ENCODE results near the gene CDC6.

The CDC6 gene

DNA sequence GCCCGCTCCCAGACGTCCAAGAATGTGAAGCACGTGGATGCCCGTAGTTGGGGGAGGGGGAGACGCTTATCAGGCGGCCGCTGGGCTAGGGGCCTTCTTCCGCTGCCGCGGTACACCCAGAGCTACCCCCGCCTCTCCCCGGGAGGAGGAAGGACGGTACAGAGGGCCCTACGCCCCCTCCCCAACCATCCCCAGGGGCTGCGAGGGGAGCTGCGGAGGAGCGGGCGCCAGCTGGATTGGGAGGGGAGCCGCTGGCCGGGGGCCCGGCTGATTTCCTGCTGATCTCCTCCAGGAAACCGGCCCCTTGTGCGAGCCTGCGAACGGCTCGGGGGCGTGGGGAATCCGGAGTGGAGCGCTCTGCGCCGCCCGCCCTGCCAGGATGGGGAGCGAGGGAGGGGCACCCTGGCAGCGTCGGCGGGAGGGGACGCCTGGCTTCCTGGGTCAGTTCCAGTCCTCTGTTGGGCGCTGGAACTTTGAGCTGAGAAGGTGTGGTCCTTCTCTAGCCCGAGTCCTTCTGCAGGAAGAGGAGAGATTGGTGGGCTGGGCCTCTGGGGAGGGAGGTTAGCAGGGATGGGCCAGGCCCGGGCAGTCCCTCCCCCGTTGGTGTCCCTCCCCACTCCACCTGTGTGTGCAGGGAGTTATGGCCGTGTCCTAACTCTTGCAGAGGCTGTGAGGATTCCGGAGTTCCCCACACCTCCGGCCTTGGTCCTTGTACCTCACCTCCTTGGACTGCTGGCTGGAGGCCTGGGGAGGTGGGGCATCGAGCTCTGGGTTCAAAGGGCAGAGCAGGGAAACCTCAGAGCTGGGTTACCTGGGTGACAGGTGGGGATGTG is 57.7 kb downstream of the CDC6 start:
- peak; percentile 76 for DNase-seq (ENCODE audit: low spot score)
- peak overlapping the region; percentile 96 for H3K27ac ChIP-seq
- POLR2A ChIA-PET (ENCODE audit: low non-redundant PET): no interaction called here
- TF ChIP-seq, protein P1, sequence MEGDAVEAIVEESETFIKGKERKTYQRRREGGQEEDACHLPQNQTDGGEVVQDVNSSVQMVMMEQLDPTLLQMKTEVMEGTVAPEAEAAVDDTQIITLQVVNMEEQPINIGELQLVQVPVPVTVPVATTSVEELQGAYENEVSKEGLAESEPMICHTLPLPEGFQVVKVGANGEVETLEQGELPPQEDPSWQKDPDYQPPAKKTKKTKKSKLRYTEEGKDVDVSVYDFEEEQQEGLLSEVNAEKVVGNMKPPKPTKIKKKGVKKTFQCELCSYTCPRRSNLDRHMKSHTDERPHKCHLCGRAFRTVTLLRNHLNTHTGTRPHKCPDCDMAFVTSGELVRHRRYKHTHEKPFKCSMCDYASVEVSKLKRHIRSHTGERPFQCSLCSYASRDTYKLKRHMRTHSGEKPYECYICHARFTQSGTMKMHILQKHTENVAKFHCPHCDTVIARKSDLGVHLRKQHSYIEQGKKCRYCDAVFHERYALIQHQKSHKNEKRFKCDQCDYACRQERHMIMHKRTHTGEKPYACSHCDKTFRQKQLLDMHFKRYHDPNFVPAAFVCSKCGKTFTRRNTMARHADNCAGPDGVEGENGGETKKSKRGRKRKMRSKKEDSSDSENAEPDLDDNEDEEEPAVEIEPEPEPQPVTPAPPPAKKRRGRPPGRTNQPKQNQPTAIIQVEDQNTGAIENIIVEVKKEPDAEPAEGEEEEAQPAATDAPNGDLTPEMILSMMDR (conservative IDR thresholded peaks at IDR 0.05; ENCODE audit: low read depth): no peak
- CTCF ChIA-PET: interaction anchor here (0.5 to 1.5 kb wide), 8 partner anchors 8 to 248 kb away, joined by 3 to 6 read pairs (median 4); no protein-coding TSS in a partner anchor

DNA sequence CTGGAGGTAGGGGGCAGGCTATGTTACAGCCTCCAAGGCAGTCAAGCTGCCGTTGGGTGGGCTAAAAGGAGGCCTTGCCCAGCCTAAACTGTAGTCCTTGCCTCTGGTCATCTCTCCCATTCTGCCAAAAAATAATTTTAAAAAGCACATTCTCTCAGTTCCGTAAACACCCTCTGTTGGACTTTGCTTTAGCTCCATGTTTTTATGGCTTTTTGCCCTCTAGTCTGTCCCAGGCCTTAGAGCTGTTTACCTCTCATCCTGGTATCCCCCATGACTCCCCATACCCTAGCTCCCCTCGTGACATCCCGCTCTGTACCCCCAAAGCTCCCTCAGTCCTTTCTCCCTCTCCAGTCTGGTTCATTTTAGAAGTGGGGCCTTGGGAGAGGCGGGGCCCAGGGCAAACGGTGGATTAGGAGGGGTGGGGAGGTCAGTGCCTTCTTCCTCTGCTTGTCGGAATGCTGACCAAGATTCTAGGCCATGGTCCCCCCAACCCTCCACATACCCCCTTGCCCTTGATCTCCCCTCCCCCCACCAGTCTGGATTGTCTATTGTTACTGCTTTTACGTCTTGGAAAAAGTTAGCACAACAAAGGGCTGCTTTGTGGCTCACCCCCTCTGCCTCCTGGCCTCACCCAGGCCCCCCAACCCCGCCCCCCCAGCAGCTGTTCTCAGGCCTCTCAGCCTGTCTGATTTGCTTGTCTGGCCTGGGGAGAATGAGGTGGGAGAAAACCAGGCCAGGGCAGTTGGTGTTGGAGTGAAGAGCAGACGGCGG is 58.5 kb downstream of the CDC6 start:
- CTCF ChIA-PET: interaction anchor here (0.5 to 1.5 kb wide), 4 partner anchors 9 to 248 kb away, joined by 3 to 6 read pairs (median 4); no protein-coding TSS in a partner anchor
- no peak for DNase-seq (ENCODE audit: low spot score)

DNA sequence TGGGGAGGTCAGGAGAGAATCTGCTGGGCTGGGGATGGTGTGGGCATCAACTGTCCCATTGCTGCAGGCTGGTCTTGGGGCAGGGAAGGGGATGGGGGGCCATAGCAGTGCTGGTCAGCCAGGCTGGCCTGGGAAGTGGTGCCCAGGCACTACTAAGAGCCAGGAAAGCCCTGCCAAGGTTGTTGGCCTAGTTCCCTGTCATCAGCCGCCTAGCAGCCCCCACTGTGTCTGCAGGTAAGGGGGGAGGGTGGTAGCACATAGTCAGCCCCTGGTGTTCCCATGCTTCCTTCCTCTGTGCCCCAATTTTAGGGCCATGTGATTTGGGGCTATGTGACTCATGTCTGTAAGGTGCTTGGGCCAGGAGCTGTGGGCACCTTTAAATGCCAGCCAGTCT is 59.1 kb downstream of the CDC6 start:
- no peak for DNase-seq (ENCODE audit: low spot score)
- ChIA-PET POLR2A (ENCODE audit: low non-redundant PET) (no interaction called here), CTCF (no interaction called here)
- TF ChIP-seq, protein P1 (conservative IDR thresholded peaks at IDR 0.05; ENCODE audit: low read depth): no peak
- H3K27ac ChIP-seq: peak overlapping the region; percentile 96

More for the DNA sequence above, 58.5 kb downstream of the CDC6 start:
- POLR2A ChIA-PET (ENCODE audit: low non-redundant PET): no interaction called here
- TF ChIP-seq, protein P1 (conservative IDR thresholded peaks at IDR 0.05; ENCODE audit: low read depth): no peak
- peak overlapping the region; percentile 96 for H3K27ac ChIP-seq

DNA sequence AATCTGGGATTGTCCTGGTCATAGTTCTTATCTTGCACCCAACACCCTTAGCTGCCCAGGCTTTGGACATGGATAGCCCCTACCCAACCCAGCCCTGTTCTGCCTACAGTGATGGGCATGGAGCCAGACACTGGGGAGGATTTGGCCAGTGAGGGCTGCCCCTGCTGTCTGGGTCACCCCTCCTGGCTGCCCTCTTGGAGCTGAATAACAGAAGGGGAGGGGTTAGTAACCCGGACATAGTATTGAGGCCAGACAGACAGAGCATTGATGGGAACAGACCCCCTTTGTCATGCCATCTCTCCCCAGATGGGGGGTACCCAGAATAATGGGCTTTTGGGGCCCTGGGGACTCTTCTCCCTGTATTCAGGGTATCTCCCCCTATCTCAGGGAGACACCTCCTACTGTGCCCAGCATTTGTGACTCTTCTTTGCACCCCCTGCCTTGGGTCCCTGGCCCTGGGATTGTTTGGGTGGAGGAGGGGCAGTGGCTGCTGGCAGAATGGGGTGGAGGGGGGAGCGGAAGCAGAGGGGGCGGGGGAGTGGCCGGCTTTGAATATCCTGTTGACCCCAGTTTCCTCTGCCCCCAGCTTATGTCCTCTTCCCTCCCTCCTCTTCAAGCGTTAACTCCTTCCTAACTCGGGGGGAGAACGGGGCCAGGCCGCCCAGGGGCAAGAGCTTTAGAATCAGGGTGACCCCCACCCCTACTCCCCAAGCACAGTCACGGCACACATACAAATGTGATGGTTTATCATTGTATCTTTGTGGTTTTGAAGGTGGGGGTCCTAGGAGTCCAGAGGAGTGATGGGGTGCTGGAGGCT is 59.8 kb downstream of the CDC6 start:
- POLR2A ChIA-PET (ENCODE audit: low non-redundant PET): no interaction called here
- H3K27ac ChIP-seq: peak overlapping the region; percentile 96
- CTCF ChIA-PET: interaction anchor here (0.6 kb wide), 1 partner anchor 51 kb away, joined by 3 read pairs; no protein-coding TSS in a partner anchor
- TF ChIP-seq, protein P1 (conservative IDR thresholded peaks at IDR 0.05; ENCODE audit: low read depth): no peak
- no peak for DNase-seq (ENCODE audit: low spot score)

DNA sequence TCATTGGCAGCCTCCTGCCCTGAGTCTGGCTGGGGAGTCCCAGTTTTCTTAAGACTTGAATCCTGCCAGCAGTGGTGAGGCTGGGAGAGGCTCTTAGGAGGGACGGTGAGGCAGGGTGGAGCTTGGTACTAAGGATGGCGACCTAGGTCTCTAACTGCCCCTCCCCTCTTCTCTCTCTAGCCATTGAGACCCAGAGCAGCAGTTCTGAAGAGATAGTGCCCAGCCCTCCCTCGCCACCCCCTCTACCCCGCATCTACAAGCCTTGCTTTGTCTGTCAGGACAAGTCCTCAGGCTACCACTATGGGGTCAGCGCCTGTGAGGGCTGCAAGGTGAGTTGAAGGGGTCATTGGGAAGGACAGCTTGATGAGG is 60.4 kb downstream of the CDC6 start:
- ChIA-PET POLR2A (ENCODE audit: low non-redundant PET) (no interaction called here), CTCF (interaction anchor here (0.6 kb wide), 1 partner anchor 51 kb away, joined by 3 read pairs; no protein-coding TSS in a partner anchor)
- H3K27ac ChIP-seq: peak overlapping the region; percentile 96
- TF ChIP-seq, protein P1 (conservative IDR thresholded peaks at IDR 0.05; ENCODE audit: low read depth): no peak
- DNase-seq (ENCODE audit: low spot score): no peak

All from RWPE1 (cell line).